ENCODE measurements around the gene CHST15.

DNA sequence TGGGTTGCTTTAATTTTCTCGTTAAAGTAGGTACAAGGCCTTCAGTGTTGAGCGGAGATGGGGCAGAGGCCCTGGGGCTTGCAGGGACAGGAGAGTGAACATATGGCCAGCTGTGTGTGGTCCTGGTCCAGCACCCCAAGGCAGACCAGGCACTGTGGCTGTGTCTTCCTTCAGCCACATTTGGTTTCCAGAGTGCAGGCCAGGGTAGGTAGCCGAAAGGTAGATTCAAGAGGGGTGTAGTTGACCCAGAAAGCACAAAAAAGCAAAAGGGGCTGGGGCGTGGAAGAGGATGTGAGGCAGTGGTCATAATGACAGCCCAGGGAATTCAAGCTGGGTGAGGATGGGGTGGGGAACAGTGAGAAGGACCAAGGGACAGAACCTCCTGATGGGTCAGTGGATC is 21.3 kb upstream of the CHST15 start:
- TF ChIP-seq EZH2phosphoT487 (IDR thresholded peaks at IDR 0.05; ENCODE audit: borderline replicate concordance, low read depth, low read length): no peak
- TF ChIP-seq, protein P1, sequence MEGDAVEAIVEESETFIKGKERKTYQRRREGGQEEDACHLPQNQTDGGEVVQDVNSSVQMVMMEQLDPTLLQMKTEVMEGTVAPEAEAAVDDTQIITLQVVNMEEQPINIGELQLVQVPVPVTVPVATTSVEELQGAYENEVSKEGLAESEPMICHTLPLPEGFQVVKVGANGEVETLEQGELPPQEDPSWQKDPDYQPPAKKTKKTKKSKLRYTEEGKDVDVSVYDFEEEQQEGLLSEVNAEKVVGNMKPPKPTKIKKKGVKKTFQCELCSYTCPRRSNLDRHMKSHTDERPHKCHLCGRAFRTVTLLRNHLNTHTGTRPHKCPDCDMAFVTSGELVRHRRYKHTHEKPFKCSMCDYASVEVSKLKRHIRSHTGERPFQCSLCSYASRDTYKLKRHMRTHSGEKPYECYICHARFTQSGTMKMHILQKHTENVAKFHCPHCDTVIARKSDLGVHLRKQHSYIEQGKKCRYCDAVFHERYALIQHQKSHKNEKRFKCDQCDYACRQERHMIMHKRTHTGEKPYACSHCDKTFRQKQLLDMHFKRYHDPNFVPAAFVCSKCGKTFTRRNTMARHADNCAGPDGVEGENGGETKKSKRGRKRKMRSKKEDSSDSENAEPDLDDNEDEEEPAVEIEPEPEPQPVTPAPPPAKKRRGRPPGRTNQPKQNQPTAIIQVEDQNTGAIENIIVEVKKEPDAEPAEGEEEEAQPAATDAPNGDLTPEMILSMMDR (conservative IDR thresholded peaks at IDR 0.05; ENCODE audit: low read length): no peak
